Pancreas (tissue), 10 donors: ENCODE data around the gene PIGZ. TPM values are rescaled to one million over a fixed set of nuclear protein-coding genes. Genes with fewer than 3 reads are reported as not detected.

Experiments used
- ATAC-seq, 4 donors: fragments of 200-7000 bp; cut with Tn5 transposase; one replicate each; pipeline versions ENCODE4 v1.8.0 to v1.9.1; 2020; ENCODE audit warnings: mild to moderate bottlenecking in 4 of 4, moderate library complexity in 4 of 4
- DNase-seq, 6 donors: peaks; one replicate each; pipeline ENCODE4 v3.0.0-alpha.2; 2020
- FAIRE-seq: peaks from 2 replicates; lab custom pipeline; 2012; peaks lifted over from hg19 to GRCh38; lab: Jason Lieb, UNC
- H3K27ac ChIP-seq, 4 donors: fragments of 200-600 bp; sonication (generic); 1 replicate in 3 of 4; 2 replicates in 1 of 4; pipeline versions ENCODE4 v1.5.0 to v1.8.0; 2020
- H3K27me3 ChIP-seq, 4 donors: fragments of 200-600 bp; one replicate each; pipeline ENCODE4 v1.8.0; 2021
- H3K36me3 ChIP-seq, 3 donors: fragments of 200-600 bp; sonication (generic) in 1 of 3; one replicate each; pipeline versions ENCODE4 v1.5.0 to v1.8.0; 2020 to 2021
- H3K4me1 ChIP-seq, 3 donors: fragments of 200-600 bp; one replicate each; pipeline ENCODE4 v1.8.0; 2021
- H3K4me3 ChIP-seq, 4 donors: fragments of 200-600 bp; sonication (generic) in 2 of 4; one replicate each; pipeline versions ENCODE4 v1.5.0 to v1.8.0; 2020 to 2021
- H3K9me3 ChIP-seq, 4 donors: fragments of 200-600 bp; one replicate each; pipeline ENCODE4 v1.8.0; 2021
- CTCF ChIP-seq, 4 donors: fragments of 200-600 bp; sonication (generic) in 3 of 4; IDR thresholded peaks; one replicate each; pipeline versions ENCODE4 v1.5.0 to v1.8.0; 2021; ENCODE audit warnings: antibody characterized with exemption in 4 of 4
- WGBS, 2 donors: extraction: QIAGEN DNeasy Blood & Tissue Kit; methylation state at CpG; one replicate each; pipeline ENCODE4 v1.1.7; 2013; 5-methylcytosine and 5-hydroxymethylcytosine counted together
- intact Hi-C, 3 donors: fragments of 100-400 bp; cut with DNase I; formaldehyde crosslinking; loops; one replicate each; pipeline versions ENCODE4 v1.11.1 to v1.14.2; 2022
- polyA plus RNA-seq, 2 donors: library from polyadenylated mRNA; stranded (reverse); fragments of 200-250 nt; gene quantifications; one replicate each; pipeline ENCODE4 v1.2.3, GENCODE V29; 2013
- total RNA-seq, 6 donors: library from RNA; stranded (reverse); fragmentation: NEBNext Ultra II Directional in 4 of 6; extraction: Animal tissue kit (Norgen Biotek cat#: 25700) in 4 of 6; gene quantifications; one replicate each; pipeline versions ENCODE4 v1.2.1 to v1.2.4, GENCODE V29; 2021 to 2023
- donor health status: healthy with polysubstance abuse.
- donor health status: DM: no; HTN: no; CAD: no; lungs with moderate emphysema.
- donor health status: DM: no; HTN: no; CAD: no.
- donor health status: control.
- donor health status: control.
- donor health status: Bipolar disorder and iron deficiency.
- donor health status: DM: yes; HTN: yes; CAD: no.
- donor health status: DM: no; HTN: no; CAD: no.
- donor health status: DM: no; HTN: no; CAD: no.
- donor health status: DM: yes; HTN: yes; CAD: no.

PIGZ gene
- total and polyA plus RNA-seq, 8 donors: 1.3 to 3.8 (median 2.1) TPM

GRCh38 chr3:196915375-196915774 is 53.3 kb downstream of the PIGZ start:
- no peak for DNase-seq
- TF ChIP-seq CTCF (IDR thresholded peaks at IDR 0.05): no peak
- Histone ChIP-seq H3K4me1 (no peaks in the 10 kb centered on the region), H3K4me3 (no peak overlapping the region), H3K27ac (no peak overlapping the region), H3K27me3 (no peaks in the 10 kb centered on the region), H3K36me3 (no peaks in the 10 kb centered on the region), H3K9me3 (no peaks in the 10 kb centered on the region)
- no peak for FAIRE-seq
- WGBS, 2 donors: 97 to 98% methylated on average over 3 of the region's 3 CpGs
- no peak for ATAC-seq
- intact Hi-C loops: no loop called here

- FAIRE-seq: no peak
Measured at GRCh38 chr3:196914866-196915265, 53.8 kb downstream of the PIGZ start.

GRCh38 chr3:196903740-196904139 is 64.9 kb downstream of the PIGZ start:
- Histone ChIP-seq H3K27ac (no peak overlapping the region), H3K9me3 (no peaks in the 10 kb centered on the region), H3K36me3 (peaks cover 0 to 46% (median 8%) of the 10 kb centered on the region in 3 donors), H3K4me3 (no peak overlapping the region), H3K27me3 (no peaks in the 10 kb centered on the region), H3K4me1 (no peaks in the 10 kb centered on the region)
- intact Hi-C loops: no loop called here
- no peak for TF ChIP-seq CTCF (IDR thresholded peaks at IDR 0.05)
- no peak for FAIRE-seq
- ATAC-seq: no peak
- WGBS, 2 donors: 97 to 100% methylated on average over 2 of the region's 2 CpGs
- no peak for DNase-seq

More at GRCh38 chr3:196914866-196915265, 53.8 kb downstream of the PIGZ start:
- no peak overlapping the region for H3K27ac ChIP-seq
- no peak for TF ChIP-seq CTCF (IDR thresholded peaks at IDR 0.05)
- no peaks in the 10 kb centered on the region for H3K9me3 ChIP-seq
- H3K4me1 ChIP-seq: no peaks in the 10 kb centered on the region
- WGBS, 2 donors: 96% methylated on average over 4 of the region's 4 CpGs
- H3K4me3 ChIP-seq: no peak overlapping the region
- DNase-seq (no peak), ATAC-seq (no peak)
- intact Hi-C loops: no loop called here
- no peaks in the 10 kb centered on the region for H3K27me3 ChIP-seq
- no peaks in the 10 kb centered on the region for H3K36me3 ChIP-seq

- Histone ChIP-seq H3K4me3 (no peak overlapping the region), H3K36me3 (peaks cover 0 to 46% (median 8%) of the 10 kb centered on the region in 3 donors), H3K27ac (no peak overlapping the region), H3K27me3 (no peaks in the 10 kb centered on the region), H3K4me1 (no peaks in the 10 kb centered on the region), H3K9me3 (no peaks in the 10 kb centered on the region)
- no peak for ATAC-seq
- no peak for TF ChIP-seq CTCF (IDR thresholded peaks at IDR 0.05)
- no peak for DNase-seq
- FAIRE-seq: no peak
- intact Hi-C loops: no loop called here
- 84 to 89% methylated on average over 1 of the region's 1 CpG for WGBS, 2 donors
Measured at GRCh38 chr3:196902296-196902695, 66.3 kb downstream of the PIGZ start.

- intact Hi-C loops: no loop called here
- H3K36me3 ChIP-seq: peaks cover 0 to 46% (median 8%) of the 10 kb centered on the region in 3 donors
- ATAC-seq: no peak
- no peaks in the 10 kb centered on the region for H3K9me3 ChIP-seq
- no peak for TF ChIP-seq CTCF (IDR thresholded peaks at IDR 0.05)
- DNase-seq: no peak
- H3K4me3 ChIP-seq: no peak overlapping the region
- H3K4me1 ChIP-seq: no peaks in the 10 kb centered on the region
- no peak overlapping the region for H3K27ac ChIP-seq
- 88 to 93% methylated on average over 1 of the region's 1 CpG for WGBS, 2 donors
- H3K27me3 ChIP-seq: no peaks in the 10 kb centered on the region
- no peak for FAIRE-seq
Measured at GRCh38 chr3:196901768-196902167, 66.9 kb downstream of the PIGZ start.

Other genes starting within 250 kb of the PIGZ start
- gene PAK2, start 229.0 kb downstream of the PIGZ start, total RNA-seq: 10 to 100 TPM; 12.4 to 36.2 (median 22.0) TPM
- 1 to 10 TPM; 7.5 to 9.8 TPM for gene PAK2, start 229.0 kb downstream of the PIGZ start, polyA plus RNA-seq
- 10 to 100 TPM in 5 of 6 donors, 1 to 10 TPM in 1; 8.8 to 16.2 (median 11.9) TPM for gene SENP5, start 100.9 kb downstream of the PIGZ start, total RNA-seq
- gene SENP5, start 100.9 kb downstream of the PIGZ start, polyA plus RNA-seq: 1 to 10 TPM; 5.7 to 8.2 TPM
- 10 to 100 TPM; 11.7 to 26.6 (median 17.9) TPM for gene NCBP2, start 26.3 kb downstream of the PIGZ start, total RNA-seq
- gene NCBP2, start 26.3 kb downstream of the PIGZ start, polyA plus RNA-seq: 10 to 100 TPM; 23.0 to 30.1 TPM
- 10 to 100 TPM in 2 of 6 donors, 1 to 10 TPM in 4; 2.9 to 21.7 (median 6.8) TPM for gene MELTF, start 61.0 kb upstream of the PIGZ start, total RNA-seq
- gene MELTF, start 61.0 kb upstream of the PIGZ start, polyA plus RNA-seq: 1 to 10 TPM; 3.0 to 9.0 TPM